Endothelial cell of umbilical vein (primary cell): ENCODE results near the gene CARD19.

Experiments
- CTCF ChIP-seq, 2 donors: IDR thresholded peaks; 1 replicate in 1 of 2; 2 replicates in 1 of 2; pipeline ENCODE4 v1.5.1; 2011; ENCODE audit warnings: low read length in 2 of 2, mild to moderate bottlenecking in 2 of 2, moderate library complexity in 2 of 2, control low read depth in 1 of 2, inconsistent platforms in 1 of 2, low read depth in 1 of 2; ENCODE audit not compliant: insufficient read depth in 1 of 2; ENCODE audit errors: extremely low read depth in 1 of 2
- JUN ChIP-seq: IDR thresholded peaks from 2 replicates; pipeline ENCODE4 v1.6.1; 2011; ENCODE audit warnings: borderline replicate concordance, low read depth; ENCODE audit not compliant: insufficient read length, insufficient read depth
- POLR2A ChIP-seq: IDR thresholded peaks from 2 replicates; pipeline ENCODE4 v1.6.1; 2012; ENCODE audit warnings: low read depth, mild to moderate bottlenecking, control low read depth, low read length
- POLR2AphosphoS5 ChIP-seq: IDR thresholded peaks from 2 replicates; pipeline ENCODE4 v1.6.1; 2012; ENCODE audit warnings: low read depth, mild to moderate bottlenecking, control low read depth, low read length, moderate library complexity; ENCODE audit not compliant: insufficient read depth
- TF ChIP-seq, protein P1 (sequence below): IDR thresholded peaks from 2 replicates; pipeline ENCODE4 v1.6.1; 2011; ENCODE audit not compliant: insufficient read depth, insufficient read length

- TF ChIP-seq CTCF (IDR thresholded peaks at IDR 0.05; ENCODE audit: extremely low read depth in 1 of 2, insufficient read depth in 1 of 2, low read depth in 1 of 2, low read length in 2 of 2) (no peak), POLR2AphosphoS5 (no peak), POLR2A (no peak), JUN (no peak)
- TF ChIP-seq, protein P1, sequence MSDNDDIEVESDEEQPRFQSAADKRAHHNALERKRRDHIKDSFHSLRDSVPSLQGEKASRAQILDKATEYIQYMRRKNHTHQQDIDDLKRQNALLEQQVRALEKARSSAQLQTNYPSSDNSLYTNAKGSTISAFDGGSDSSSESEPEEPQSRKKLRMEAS: no peak
Measured at GRCh38 chr9:93126151-93126781, 30.2 kb downstream of the CARD19 start.
